Testis (tissue), 2 donors: ENCODE results near the gene TNS3.

ENCODE experiments used
- POLR2A ChIP-seq: fragments of 450-650 bp; IDR thresholded peaks from one replicate; pipeline ENCODE4 v1.6.1; 2017; ENCODE audit warnings: antibody characterized with exemption, mild to moderate bottlenecking, moderate library complexity
- TF ChIP-seq, protein P1 (sequence below), 3 experiments: fragments of 450-650 bp in 2 of 3; fragments of 200-600 bp in 1 of 3; sonication (generic) in 1 of 3; IDR thresholded peaks; one replicate each; pipeline ENCODE4 v1.5.1; 2016 to 2019; ENCODE audit warnings: antibody characterized with exemption in 3 of 3, mild to moderate bottlenecking in 2 of 3, moderate library complexity in 1 of 3

DNA sequence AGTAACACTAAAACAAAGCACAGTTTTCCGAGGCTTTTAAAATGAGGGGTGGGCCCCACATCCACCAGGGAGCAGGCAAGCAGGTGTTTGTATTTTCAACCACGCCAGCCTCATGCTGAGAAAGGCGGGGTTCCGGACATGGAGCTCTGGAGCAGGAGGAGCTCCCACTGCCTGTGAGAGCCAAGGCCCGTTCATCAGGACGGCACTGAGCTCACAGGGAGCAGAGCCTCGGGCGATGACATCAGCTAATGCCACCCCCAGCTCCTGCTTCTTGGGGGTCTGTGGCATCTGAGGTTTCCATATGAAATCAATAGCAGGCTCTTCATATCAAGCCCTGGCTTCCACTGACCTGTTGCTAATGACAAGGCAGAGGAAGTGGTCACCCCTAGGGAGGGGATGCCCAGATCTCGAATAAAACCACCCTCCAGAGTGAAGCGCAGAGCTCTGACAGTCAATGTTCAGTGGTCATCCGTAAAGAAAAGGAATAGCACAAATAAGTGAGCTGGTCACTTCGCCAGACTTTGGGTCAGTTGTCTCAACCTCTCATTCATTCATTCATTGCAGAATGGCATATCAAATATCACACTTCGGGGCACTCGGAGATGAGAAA is 89.1 kb downstream of the TNS3 start:
- TF ChIP-seq POLR2A: no peak
- TF ChIP-seq, protein P1, sequence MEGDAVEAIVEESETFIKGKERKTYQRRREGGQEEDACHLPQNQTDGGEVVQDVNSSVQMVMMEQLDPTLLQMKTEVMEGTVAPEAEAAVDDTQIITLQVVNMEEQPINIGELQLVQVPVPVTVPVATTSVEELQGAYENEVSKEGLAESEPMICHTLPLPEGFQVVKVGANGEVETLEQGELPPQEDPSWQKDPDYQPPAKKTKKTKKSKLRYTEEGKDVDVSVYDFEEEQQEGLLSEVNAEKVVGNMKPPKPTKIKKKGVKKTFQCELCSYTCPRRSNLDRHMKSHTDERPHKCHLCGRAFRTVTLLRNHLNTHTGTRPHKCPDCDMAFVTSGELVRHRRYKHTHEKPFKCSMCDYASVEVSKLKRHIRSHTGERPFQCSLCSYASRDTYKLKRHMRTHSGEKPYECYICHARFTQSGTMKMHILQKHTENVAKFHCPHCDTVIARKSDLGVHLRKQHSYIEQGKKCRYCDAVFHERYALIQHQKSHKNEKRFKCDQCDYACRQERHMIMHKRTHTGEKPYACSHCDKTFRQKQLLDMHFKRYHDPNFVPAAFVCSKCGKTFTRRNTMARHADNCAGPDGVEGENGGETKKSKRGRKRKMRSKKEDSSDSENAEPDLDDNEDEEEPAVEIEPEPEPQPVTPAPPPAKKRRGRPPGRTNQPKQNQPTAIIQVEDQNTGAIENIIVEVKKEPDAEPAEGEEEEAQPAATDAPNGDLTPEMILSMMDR (IDR thresholded peaks at IDR 0.05): no peak
